Mammary microvascular endothelial cell (primary cell): ENCODE data around the gene PDGFRA. TPM values are rescaled to one million over a fixed set of nuclear protein-coding genes. Genes with fewer than 3 reads are reported as not detected.

Experiments used
- total RNA-seq: library from RNA; depleted of rRNA; stranded (reverse); fragments of >200 nt; gene quantifications from 2 replicates; pipeline ENCODE4 v1.2.3, GENCODE V29; 2015

PDGFRA gene
- total RNA-seq, result 0.13 and 0.30 TPM in 2 replicates

DNA sequence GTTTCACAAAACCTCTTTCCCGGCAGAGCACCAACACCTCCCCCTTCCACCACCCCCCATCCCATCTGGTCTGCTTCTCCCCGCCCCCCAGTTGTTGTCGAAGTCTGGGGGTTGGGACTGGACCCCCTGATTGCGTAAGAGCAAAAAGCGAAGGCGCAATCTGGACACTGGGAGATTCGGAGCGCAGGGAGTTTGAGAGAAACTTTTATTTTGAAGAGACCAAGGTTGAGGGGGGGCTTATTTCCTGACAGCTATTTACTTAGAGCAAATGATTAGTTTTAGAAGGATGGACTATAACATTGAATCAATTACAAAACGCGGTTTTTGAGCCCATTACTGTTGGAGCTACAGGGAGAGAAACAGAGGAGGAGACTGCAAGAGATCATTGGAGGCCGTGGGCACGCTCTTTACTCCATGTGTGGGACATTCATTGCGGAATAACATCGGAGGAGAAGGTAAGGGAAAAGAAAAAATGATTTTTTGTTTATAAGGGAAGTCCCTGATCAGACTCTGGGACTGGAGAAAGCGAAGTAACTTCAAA lies at the start of gene PDGFRA:
Gene PDGFRA (plus strand): TSS at position 333 of the 541 bp plus-strand sequence. CDS start 29,476 bp downstream, outside the sequence.

Other genes with a start within 250 kb of the PDGFRA start
- 61.5 and 65.6 TPM in 2 replicates for gene CHIC2, start 164.7 kb upstream of the PDGFRA start, total RNA-seq
- not detected in 2 replicates for gene GSX2, start 129.1 kb upstream of the PDGFRA start, total RNA-seq